NCI-H2107 treated with DMSO at 0.1 percent for 48 hours (cell line): ENCODE results near the gene SORD.
"Not testable (repeated sequence)": the region's sequence is repeated elsewhere in the genome, so short reads cannot be mapped to it uniquely, and the experiment has no call there.

Experiments used
- DNase-seq: peaks from one replicate; lab custom pipeline; 2025; ENCODE audit not compliant: unreplicated experiment; lab: John Stamatoyannopoulos, UW

Gene SORD

DNA sequence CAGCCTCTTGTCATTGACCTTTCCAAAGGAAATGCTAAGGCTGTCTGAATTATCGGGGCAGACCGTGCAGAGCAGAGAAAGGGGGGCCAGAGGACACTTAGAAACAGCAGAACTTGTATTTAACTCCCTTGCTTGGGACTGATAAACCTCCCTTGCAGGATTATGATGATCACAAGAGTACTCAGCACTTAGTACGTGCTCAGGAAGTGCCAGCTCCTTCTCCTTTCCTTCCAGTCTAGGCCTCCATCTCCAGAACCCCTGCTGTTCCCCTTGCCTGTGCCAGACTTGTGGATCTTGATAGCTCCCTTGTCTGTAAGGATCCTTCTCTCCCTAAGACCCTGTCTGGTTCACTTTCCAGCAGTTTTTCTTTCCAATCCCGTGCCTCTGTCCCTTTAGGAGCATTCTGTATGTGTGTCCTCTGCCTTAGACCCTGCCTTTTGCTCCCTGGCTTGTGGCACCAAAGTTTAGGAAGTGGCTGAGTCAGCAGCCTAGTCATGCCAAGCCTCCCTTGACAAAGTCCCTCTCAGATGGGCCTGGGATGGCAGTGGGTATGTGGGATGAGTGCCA lies 747 bp downstream of the SORD start:
- DNase-seq: no peak

DNA sequence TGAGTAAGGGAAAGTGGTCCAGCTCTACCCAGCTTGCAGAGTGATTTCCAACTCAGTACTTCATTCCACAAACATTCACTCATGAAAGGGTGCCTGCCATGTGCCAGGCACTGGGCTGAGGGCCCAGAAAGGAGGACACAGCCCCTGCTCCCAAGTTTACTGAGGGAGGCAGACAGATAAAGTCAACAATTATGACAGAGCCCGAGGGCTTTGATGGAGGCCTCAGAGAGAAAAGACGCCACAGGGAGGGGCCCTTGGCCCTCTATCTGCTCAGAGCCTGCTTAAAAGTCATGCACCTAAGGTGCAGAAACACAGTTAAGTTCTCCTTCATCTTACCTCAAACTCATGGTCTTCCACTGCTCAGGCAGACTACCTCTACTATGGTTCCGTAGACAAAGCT lies 1.7 kb downstream of the SORD start:
- not testable (repeated sequence) for DNase-seq

DNA sequence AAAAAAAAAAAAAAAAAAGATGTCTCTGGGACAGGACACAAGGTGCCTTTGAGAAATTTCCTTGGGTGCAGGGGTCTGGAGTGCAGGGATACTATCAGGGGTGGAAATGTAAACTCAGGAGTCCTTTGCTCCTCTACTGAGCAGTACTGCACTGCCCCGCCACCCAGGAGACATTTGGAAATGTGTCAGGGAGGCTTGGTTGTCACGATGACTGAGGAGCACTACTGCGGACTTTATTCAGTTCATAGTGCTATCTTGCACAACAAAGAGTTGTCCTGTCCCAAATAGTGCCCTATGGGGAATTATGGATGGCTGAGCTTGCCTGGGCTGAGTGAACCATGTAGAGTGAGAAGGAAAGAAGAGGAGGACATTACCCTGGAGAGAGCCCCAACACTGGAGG lies 2.6 kb downstream of the SORD start:
- DNase-seq: not testable (repeated sequence)

DNA sequence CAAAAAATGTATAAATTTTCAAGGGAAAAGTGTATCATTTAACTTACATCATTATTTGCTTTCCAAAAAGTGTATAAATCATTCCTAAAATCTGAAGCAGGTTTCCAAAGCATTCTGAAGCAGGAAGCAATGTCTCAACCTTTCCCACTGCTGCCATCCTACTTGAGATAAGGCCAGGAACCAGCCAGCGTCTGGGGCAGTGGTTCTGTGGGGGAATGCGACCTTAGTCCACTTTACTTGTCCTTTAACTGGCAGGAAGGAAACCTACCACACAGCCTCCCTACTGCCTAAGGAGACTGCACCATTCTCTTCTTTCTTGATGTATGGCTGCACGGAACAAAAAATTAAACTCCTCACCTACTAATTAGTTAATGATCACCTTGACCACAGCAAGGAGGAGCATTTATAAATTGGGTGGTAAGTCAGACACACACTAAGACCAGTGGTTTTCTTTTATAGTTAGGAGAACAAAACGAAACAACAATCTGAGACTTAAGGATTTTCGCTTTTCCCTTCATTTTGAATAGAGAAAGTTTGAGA lies 3.7 kb downstream of the SORD start:
- no peak for DNase-seq

DNA sequence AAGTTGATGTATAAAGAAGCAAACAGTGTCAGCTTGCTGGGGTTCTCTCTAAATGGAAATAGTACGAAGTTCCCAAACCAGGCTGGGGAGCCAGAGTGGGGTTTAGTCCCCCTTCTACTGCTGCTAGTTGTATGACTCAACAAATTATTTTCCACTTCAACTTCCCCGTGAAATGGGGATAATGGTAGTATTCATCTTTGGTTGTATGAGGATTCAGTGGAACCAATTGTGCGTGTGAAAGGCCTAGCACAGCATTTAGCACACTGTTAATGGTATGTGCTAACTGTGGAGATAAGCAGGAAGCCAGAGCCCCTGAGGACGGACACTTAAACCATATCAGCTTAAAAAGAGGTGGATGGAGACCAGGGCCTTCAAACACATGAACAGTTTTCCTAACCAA lies 4.2 kb downstream of the SORD start:
- no peak for DNase-seq

DNA sequence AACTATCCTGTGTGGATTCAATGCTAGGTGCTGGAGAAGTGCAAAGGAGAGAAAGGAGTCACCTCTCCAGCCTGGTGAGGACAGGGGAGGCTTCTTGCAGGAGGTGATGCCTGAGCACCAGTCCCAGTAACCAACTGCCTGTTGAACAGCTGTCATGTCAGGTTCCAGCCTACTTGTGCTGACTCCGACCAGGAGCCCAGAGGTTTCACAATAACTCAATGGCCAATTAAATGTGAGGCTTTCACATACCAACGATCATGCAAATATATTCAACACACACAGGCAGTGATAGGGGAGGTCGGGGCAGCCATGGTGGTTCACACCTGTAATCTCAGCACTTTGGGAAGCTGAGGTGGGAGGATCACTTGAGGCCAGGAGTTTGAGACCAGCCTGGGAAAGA lies 7.7 kb downstream of the SORD start:
- no peak for DNase-seq

DNA sequence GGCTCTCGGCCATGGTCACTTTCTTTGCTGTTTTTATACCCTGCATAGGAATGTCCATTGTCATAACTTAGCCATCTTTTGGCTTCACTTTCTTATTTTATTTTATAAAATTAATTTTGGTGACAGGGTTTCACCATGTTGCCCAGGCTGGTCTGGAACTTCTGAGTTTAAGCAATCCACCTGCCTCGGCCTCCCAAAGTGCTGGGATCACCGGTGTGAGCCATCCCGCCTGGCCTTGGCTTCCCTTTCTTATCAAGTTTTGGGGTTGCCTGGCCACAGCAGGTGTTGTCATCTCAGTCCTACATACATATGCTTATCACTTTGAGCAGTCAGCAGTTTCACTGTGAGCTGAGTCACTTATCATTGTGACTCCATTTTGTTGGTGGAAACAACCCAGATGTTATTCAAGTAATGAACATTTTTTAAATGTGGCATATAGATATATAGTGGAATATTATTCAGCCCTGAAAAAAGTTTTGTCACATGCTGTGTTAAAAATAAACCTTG lies 8.6 kb downstream of the SORD start:
- DNase-seq: not testable (repeated sequence)

DNA sequence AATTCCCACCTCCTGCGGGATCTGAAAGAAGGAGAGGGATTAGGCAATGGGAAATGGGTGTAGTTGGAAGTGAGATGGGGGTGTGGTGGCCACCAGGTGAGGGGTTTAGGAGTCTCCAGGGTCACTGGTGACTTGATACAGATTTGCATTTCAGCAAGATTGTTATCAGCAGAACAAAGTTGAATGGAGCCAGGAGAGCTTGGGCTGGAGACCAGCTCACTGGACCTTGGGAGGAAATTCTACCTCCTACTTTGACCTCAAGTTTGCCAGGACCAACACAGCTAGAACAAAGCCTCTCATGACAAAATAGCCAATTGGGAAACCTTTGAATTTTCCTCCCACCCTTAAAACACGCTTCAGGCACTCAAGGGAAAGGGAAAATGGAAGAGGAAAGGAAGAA lies 9.5 kb downstream of the SORD start:
- DNase-seq: not testable (repeated sequence)

DNA sequence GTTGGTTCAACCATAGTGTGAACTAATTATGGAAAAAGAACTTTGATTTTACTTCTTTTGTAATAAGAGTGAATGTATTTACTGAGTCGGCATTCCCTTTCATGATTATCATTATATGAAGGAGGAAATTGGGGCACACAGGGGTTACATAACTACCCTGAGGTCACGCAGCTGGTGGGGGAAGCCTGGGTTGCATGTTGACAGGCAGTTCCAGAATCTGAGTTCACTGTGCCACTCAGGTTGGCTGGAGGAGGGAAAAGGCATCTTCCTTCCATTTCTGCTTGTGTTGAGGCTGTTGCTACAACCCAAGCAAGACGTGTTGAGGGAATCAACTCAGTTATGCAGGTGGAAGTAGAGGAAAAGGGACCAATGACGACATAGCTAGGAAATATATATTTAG lies 11.1 kb downstream of the SORD start:
- not testable (repeated sequence) for DNase-seq

DNA sequence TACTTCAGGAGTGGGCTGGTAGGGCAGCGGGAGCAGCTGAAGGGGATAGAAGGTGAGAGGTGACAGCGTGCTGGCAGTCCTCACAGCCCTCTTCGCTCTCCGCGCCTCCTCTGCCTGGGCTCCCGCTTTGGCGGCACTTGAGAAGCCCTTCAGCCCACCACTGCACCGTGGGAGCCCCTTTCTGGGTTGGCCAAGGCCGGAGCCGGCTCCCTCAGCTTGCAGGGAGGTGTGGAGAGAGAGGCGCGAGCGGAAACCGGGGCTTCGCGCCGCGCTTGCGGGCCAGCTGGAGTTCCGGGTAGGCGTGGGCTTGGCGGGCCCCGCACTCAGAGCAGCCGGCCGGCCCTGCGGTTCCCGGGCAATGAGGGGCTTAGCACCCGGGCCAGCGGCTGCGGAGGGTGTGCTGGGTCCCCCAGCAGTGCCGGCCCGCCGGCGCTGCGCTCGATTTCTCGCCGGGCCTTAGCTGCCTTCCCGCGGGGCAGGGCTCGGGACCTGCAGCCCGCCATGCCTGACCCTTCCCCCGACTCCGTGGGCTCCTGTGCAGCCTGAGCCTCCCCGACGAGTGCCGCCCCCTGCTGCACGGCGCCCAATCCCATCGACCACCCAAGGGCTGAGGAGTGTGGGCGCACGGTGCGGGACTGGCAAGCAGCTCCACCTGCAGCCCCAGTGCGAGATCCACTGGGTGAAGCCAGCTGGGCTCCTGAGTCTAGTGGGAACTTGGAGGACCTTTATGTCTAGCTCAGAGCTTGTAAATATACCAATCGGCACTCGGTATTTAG lies 11.8 kb downstream of the SORD start:
- not testable (repeated sequence) for DNase-seq

DNA sequence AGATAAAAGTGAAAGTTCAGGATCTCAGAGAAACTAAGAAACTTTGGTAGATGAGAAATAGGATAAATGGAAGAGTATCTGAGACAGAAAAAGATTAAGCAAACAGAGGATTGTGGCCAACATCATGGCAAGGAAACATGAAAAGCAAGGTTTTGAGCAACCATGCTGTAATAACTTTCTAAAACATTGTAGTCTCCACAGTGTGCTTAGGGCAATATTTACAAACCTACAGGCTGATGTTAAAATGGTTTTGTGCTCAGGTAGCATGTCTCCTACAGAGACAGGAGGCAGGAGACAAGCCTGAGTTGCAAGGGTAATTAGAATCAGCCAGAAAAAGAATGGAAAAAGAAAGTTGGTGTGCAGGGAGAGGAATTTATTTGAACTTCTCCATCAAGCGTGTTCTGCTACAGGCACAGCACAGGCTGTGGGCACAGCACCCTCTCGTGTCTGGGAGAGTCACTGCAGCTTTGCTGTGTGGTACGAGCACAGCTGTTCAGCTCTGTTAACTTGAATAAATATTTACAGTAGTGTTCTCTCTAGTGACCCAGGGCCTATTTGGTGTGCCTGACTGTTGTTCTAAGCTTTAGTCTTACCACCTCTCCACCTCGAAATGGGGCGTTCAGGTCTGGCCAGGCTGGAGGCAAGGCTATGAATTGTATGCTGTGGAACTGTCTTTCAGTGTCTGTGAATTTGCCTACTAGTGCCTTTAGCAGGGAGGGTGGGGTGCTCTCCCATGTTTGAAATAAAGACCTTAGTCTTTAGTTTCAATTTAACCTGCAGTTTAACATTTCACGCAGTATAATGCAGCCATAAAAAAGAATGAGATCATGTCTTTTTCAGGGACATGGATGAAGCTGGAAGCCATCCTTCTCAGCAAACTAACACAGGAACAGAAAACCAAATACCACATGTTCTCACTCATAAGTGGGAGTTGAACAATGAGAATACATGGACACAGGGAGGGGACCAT lies 14.1 kb downstream of the SORD start:
- peak; percentile 51 for DNase-seq

DNA sequence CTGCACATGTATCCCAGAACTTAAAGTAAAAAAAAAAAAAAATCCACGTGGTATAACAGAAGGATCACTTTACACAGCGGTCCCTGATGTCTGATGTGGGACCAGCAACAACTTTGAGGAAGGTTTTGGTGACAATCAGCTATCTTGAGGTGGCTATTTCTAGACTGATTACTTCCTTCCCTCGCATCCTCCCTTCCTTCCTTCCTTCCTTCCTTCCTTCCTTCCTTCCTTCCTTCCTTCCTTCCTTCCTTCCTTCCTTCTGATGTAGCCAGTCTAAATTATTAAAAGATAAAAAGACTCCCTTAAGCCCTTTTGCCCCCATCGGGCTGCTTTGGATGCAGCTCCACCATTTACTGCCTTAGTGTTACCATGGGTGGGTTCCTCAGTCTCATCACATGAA lies 14.9 kb downstream of the SORD start:
- DNase-seq: no peak

DNA sequence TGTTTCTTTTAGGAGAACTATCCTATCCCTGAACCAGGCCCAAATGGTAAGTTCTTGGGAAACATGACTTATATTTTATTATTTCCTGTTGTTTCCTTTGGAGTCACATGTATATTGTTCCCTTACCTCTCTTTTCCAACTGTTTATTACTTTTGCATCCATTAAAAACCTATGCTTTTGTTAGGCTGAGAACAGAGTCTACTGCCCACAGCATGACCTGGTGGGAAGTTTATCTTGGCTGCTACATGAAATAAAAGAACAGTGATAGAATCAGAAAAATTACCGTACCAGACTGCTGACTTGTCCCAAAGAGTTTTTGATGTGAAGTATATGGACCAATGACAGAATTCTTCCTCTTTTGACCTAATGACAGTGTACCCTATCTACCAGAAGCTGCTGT lies 17.4 kb downstream of the SORD start:
- not testable (repeated sequence) for DNase-seq

DNA sequence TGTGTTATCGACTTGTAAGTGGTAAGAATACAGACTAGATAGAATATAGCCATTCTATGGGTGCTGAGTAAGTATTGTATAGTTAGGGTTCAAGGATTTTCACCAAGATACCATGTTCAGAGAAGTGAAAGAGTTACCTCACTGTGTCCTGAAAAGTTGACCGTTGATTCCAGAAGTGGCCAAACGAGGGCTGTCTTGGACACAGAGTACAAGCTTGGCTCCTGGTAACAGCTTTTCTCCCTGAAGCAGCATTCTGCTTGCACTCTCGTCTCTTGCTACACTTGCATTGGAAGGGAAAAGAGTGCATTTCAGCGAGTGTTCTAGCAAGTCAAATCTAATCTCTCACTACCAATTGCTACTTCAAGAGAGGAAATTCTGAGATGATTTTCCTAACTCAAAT lies 18.5 kb downstream of the SORD start:
- not testable (repeated sequence) for DNase-seq

DNA sequence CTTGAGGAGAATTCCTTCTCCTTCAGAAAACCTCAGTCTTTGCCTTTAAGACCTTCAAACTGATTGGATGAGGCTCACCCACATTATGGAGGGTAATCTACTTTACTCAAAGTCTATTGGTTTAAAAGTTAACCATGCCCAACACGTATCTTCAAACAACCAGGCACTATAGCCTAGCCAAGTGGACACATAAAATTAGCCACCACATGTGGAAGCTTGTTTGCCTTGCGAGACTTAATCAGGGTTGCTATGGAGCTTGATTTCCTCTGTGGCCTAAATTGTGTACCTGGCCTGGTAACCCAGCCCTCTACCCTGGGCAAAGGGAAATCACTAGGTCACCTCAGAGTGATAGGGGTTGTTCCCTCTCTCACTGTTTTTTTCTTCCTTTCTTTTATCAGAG lies 19.9 kb downstream of the SORD start:
- DNase-seq: not testable (repeated sequence)

DNA sequence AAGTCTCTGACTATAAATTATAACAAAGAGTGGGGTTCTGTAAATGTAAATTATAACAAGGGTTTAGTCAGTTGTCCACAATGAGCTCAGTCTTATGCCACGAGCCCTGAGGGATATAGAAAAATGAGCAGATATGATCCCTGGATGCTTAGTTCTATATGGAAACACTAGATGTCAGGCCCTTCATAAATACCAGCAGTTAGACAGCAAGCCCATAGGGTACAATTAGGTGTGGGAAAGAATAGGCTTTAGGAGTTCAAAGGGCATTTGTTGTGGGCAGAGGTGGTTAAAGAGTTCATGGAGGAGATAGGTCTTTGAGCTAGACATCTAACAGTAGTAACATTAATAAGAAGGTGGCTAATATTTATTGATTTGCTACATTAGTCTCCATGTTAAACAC lies 21.3 kb downstream of the SORD start:
- DNase-seq: not testable (repeated sequence)

DNA sequence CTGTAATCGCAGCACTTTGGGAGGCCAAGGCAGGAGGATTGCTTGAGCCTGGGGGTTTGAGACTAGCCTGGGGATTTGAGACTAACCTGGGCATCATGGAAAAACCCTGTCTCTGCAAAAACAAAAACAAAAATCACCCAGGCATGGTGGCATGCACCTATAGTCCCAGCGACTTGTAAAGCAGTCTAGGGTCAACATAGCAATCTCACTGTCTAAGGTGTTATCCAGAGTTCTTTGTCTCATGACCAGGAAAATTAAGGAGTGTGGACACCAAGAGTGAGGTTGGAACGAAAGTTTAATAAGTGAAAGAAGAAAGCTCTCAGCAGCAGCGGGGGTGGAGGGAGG lies 25.4 kb downstream of the SORD start:
- not testable (repeated sequence) for DNase-seq

DNA sequence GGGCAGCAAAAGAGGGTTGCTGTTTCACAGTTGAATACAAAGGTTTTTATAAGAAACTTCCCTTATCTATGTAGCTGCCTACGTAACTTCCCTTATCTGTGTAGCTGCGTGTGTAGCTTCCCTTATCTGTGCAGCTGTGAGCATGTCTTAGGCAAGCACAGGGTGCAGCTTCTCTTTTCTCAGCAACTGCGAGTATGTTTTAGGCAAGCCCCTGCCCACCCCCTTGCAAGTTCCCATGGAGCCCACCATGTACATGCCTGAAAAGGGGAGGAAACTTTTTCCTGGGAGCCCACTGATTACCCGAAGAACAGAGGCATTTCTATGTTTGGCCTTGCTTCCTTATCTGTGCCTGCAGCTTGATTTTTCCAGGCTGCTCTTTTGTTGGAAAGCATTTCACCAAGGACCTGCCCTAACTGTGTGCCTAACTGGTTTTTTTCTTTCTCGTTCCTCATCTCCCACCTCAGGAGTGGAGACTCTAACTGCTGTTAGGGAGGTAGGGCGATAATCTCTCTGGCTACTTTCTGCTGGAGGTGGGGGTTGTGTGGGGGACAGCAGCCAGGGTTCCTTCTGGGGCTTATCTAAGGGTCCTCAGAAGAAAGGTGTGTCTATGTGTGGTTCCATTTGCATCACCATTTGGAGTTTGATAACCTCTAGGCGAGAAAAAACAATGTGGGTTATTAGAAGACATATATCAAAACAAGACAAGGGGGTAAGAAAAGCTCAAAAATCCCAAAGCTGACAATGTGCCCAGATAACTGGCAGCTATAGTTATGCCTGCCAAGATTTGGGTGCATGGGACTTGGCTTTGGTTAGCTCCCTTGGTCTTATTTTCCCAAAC lies 26.0 kb downstream of the SORD start:
- DNase-seq: no peak

DNA sequence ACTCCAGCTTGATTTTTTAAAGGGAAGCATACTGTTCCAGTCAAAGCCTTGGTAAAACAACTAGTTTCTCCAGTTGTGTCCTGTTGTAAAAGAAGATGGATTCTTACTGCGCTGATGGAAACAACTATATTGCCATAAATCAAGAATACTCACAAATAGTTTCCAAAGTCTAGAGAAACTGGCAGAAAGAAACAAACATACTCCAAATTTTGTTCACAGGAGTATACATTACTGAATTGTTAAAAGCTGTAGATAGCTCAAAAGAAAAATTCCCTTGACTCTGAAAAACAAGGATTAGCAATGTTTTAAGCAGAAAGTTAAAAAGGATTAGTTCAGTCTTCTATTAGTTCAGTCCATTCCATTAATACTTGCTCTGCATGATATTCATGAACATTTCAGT lies 27.6 kb downstream of the SORD start:
- no peak for DNase-seq

DNA sequence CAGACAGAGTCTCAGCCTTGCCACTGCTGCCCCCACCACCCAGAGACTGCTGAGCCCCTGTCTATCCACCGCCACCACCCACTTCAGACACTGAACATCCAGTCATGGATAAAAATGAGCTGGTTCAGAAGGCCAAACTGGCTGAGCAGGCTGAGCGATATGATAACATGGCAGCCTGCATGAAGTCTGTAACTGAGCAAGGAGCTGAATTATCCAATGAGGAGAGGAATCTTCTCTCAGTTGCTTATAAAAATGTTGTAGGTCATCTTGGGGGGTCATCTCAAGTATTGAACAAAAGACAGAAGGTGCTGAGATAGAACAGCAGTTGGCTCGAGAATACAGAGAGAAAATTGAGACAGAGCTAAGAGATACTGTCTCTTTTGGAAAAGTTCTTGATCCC lies 29.7 kb downstream of the SORD start:
- DNase-seq: not testable (repeated sequence)
